ENCODE results near the gene MYO7A. TPM values are rescaled to one million over a fixed set of nuclear protein-coding genes. Genes with fewer than 3 reads are reported as not detected.

Gene MYO7A
- total RNA-seq, 1 donor from 2014 or later: 5.8 TPM

GRCh38 chr11:77111946-77112345, 16.1 kb upstream of the MYO7A start:
- DNase-seq (ENCODE audit: low spot score): no peak

- no peak for DNase-seq (ENCODE audit: low spot score)
Observed at GRCh38 chr11:77112641-77113381, 15.2 kb upstream of the MYO7A start.

GRCh38 chr11:77113382-77114088, 14.5 kb upstream of the MYO7A start:
- DNase-seq (ENCODE audit: low spot score): no peak

GRCh38 chr11:77114089-77114463, 14.0 kb upstream of the MYO7A start:
- DNase-seq (ENCODE audit: low spot score): no peak

GRCh38 chr11:77115181-77115611, 12.8 kb upstream of the MYO7A start:
- DNase-seq (ENCODE audit: low spot score): no peak

GRCh38 chr11:77115956-77116355, 12.1 kb upstream of the MYO7A start:
- DNase-seq (ENCODE audit: low spot score): no peak

GRCh38 chr11:77117492-77117891, 10.6 kb upstream of the MYO7A start:
- no peak for DNase-seq (ENCODE audit: low spot score)

- DNase-seq (ENCODE audit: low spot score): no peak
Observed at GRCh38 chr11:77118086-77118485, 10.0 kb upstream of the MYO7A start.

- DNase-seq (ENCODE audit: low spot score): no peak
Observed at GRCh38 chr11:77118971-77119370, 9.1 kb upstream of the MYO7A start.

GRCh38 chr11:77119531-77119936, 8.5 kb upstream of the MYO7A start:
- no peak for DNase-seq (ENCODE audit: low spot score)

- DNase-seq (ENCODE audit: low spot score): no peak
Observed at GRCh38 chr11:77120571-77120970, 7.5 kb upstream of the MYO7A start.

GRCh38 chr11:77121096-77121640, 6.9 kb upstream of the MYO7A start:
- DNase-seq (ENCODE audit: low spot score): no peak

- DNase-seq (ENCODE audit: low spot score): no peak
Observed at GRCh38 chr11:77121876-77122575, 6.0 kb upstream of the MYO7A start.

GRCh38 chr11:77122576-77123212, 5.4 kb upstream of the MYO7A start:
- DNase-seq (ENCODE audit: low spot score): no peak

- DNase-seq (ENCODE audit: low spot score): no peak
Observed at GRCh38 chr11:77123591-77123990, 4.5 kb upstream of the MYO7A start.

- no peak for DNase-seq (ENCODE audit: low spot score)
Observed at GRCh38 chr11:77124041-77124440, 4.0 kb upstream of the MYO7A start.

GRCh38 chr11:77124488-77124887, 3.6 kb upstream of the MYO7A start:
- no peak for DNase-seq (ENCODE audit: low spot score)

GRCh38 chr11:77125191-77125590, 2.9 kb upstream of the MYO7A start:
- no peak for DNase-seq (ENCODE audit: low spot score)

GRCh38 chr11:77125695-77126094, 2.4 kb upstream of the MYO7A start:
- DNase-seq (ENCODE audit: low spot score): no peak

GRCh38 chr11:77126156-77126775, 1.8 kb upstream of the MYO7A start:
- DNase-seq (ENCODE audit: low spot score): no peak

GRCh38 chr11:77126861-77127234, 1.2 kb upstream of the MYO7A start:
- no peak for DNase-seq (ENCODE audit: low spot score)

Measured in ureter (tissue), 1 donor.